HS-5 (cell line): ENCODE results near the gene ANKLE2.
A peak's percentile ranks its signal among the peaks of the same experiment; 100 is the strongest.

Source experiments
- DNase-seq: peaks from one replicate; pipeline ENCODE4 v3.0.0-alpha.2; 2012; ENCODE audit warnings: low read depth

The ANKLE2 gene

DNA sequence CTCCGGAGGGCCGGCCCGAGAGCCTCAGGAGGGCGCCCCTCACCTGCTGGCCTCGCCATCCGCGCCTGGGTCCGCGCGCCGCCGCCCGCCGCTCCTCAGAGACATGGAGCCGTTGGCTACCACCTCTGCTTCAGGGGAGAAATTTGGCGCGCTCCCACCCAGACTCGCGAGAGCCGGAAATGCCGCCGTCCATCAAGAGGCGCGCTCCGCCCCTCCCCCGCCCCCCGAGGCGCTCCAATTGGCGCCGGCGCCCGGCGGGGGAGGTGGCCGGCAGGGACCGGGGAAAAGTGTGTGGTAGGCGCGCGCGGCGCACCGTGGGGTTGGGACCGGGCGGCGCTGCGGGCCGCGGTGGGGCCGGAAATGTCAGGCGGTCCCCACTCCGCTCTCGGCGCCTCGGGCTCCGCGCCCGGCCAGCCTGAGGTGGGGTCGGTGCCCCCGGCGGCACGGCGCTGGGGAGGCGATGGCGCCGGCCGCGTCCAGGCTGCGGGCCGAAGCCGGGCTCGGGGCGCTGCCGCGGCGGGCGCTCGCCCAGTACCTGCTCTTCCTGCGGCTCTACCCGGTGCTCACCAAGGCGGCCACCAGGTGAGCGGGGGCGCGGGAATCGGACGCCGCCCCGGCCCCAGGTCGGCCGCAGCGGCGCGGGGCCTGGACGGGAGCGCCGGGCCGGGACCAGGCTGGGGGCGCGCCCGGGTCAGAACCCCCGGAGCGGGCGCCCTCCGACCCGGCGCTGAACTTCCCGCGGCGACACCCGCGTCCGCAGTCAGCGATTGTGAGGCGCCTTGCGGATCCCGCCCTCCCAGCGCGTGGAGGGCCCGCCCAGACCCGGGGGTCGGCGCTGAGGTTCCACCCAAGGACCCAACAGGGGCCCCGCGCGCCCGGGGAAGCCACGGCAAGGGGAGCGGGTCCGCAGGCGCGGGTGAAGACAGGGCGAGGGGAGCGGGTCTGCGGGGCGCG lies 74.1 kb downstream of the ANKLE2 start, which contains the start of the genes POLE and PXMP2:
TSS of gene POLE (minus strand) at position 132 of the 954 bp plus-strand sequence. CDS start at position 105, 27 bp downstream.
TSS of gene PXMP2 (plus strand) at position 377 of the 954 bp plus-strand sequence. CDS start at position 461, 84 bp downstream.
- DNase-seq: peak; percentile 76

DNA sequence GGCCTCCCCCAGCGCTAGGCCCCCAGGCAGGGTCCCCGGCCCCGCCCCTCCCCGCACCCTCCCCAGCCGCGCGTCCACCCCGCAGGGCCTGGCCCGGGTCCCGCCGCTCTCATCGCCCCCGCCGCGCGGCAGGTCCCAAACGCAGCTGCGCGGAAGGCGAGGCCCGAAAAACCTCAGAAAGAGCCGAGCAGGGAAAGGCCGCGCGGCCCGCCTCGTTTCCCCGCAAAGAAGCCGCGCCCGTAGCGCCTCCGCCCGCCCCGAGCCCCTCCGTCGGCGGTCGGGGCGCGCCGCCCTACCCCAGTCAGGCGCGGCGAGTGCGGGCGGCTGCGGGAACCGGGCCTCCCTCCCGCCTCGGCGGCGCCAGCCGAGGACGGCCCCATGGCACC lies 74.8 kb downstream of the ANKLE2 start:
- no peak for DNase-seq

DNA sequence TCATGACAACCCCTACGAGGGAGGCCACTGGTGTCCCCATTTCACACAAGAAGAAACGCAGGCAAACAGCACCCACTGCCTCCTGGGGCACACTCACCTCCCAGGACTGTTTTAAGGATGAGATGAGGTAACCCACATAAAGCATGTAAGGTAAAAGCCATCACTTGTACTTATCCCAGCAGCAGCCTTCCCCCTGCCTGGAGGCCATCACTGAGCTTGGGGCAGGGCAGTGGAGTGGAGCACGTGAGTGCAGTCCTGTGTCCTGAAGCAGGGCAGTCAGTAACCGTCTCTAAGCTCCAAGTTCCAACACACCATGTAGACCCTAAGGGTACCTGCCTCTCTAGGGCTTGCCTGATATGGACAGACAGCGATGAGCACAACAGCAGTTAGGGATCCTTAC lies 76.2 kb downstream of the ANKLE2 start:
- no peak for DNase-seq

GRCh38 chr12:132677492-132677891 lies 84.1 kb downstream of the ANKLE2 start:
- no peak for DNase-seq

GRCh38 chr12:132675757-132676432 lies 85.7 kb downstream of the ANKLE2 start:
- no peak for DNase-seq
